GM20431 (cell line): ENCODE results near the gene MGAT4A.

Experiments used
- in situ Hi-C: fragments of 300-500 bp; cut with MseI, MboI; formaldehyde crosslinking; loops from one replicate; pipeline ENCODE4 v1.15.0; 2020; ENCODE audit warnings: low sequenced_read_pairs; ENCODE audit not compliant: unreplicated experiment

MGAT4A gene

GRCh38 chr2:98583276-98583675 is 147.7 kb downstream of the MGAT4A start:
- in situ Hi-C loops: no loop called here

GRCh38 chr2:98582523-98582922 is 148.4 kb downstream of the MGAT4A start:
- in situ Hi-C loops: no loop called here

GRCh38 chr2:98580656-98581284 is 150.2 kb downstream of the MGAT4A start:
- in situ Hi-C loops: no loop called here

- in situ Hi-C loops: no loop called here
Observed at GRCh38 chr2:98579926-98580325, 151.0 kb downstream of the MGAT4A start.

GRCh38 chr2:98578231-98578630 is 152.7 kb downstream of the MGAT4A start:
- in situ Hi-C loops: no loop called here

- in situ Hi-C loops: no loop called here
Observed at GRCh38 chr2:98577313-98577712, 153.6 kb downstream of the MGAT4A start.

GRCh38 chr2:98576666-98577312 is 154.1 kb downstream of the MGAT4A start:
- in situ Hi-C loops: no loop called here

- in situ Hi-C loops: no loop called here
Observed at GRCh38 chr2:98573426-98573825, 157.5 kb downstream of the MGAT4A start.

GRCh38 chr2:98572676-98573075 is 158.3 kb downstream of the MGAT4A start:
- in situ Hi-C loops: no loop called here

GRCh38 chr2:98572211-98572610 is 158.7 kb downstream of the MGAT4A start:
- in situ Hi-C loops: no loop called here

- in situ Hi-C loops: no loop called here
Observed at GRCh38 chr2:98571796-98572195, 159.1 kb downstream of the MGAT4A start.

- in situ Hi-C loops: no loop called here
Observed at GRCh38 chr2:98571121-98571701, 159.7 kb downstream of the MGAT4A start.

- in situ Hi-C loops: no loop called here
Observed at GRCh38 chr2:98570356-98570755, 160.6 kb downstream of the MGAT4A start.

- in situ Hi-C loops: no loop called here
Observed at GRCh38 chr2:98569915-98570314, 161.0 kb downstream of the MGAT4A start.

GRCh38 chr2:98569197-98569793 is 161.6 kb downstream of the MGAT4A start:
- in situ Hi-C loops: no loop called here
